ENCODE measurements around the gene LETMD1.

LETMD1 gene

DNA sequence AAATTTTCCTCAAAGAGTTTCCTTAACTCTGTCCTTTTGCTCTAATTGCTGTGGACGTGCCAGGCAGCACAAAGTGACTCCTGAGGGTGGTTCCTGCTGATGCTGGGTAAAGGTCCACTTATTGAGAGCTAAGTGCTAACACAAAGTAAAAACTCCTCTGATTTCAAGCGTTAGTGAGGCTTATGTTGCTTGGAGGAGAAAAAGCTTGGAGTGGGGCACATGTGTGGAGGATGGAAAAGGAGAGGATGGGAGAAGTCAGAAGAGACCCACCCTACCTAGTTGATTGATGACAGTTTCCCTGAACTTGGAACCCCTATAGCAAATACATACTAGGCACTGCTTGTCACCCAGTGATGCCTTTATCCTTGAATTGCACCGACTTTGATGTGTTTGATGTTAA is 11.8 kb upstream of the LETMD1 start:
- no peaks in the 10 kb centered on the region for H3K36me3 ChIP-seq (ENCODE audit: insufficient read depth, low read length)
- no peak overlapping the region for H3K4me3 ChIP-seq (ENCODE audit: low read length, poor library complexity, severe bottlenecking)
- no peaks in the 10 kb centered on the region for H3K79me2 ChIP-seq (ENCODE audit: insufficient read depth, low read length)
- no peaks in the 10 kb centered on the region for H3K9me3 ChIP-seq (ENCODE audit: insufficient read depth, low read depth, low read length)
- TF ChIP-seq, protein P1, sequence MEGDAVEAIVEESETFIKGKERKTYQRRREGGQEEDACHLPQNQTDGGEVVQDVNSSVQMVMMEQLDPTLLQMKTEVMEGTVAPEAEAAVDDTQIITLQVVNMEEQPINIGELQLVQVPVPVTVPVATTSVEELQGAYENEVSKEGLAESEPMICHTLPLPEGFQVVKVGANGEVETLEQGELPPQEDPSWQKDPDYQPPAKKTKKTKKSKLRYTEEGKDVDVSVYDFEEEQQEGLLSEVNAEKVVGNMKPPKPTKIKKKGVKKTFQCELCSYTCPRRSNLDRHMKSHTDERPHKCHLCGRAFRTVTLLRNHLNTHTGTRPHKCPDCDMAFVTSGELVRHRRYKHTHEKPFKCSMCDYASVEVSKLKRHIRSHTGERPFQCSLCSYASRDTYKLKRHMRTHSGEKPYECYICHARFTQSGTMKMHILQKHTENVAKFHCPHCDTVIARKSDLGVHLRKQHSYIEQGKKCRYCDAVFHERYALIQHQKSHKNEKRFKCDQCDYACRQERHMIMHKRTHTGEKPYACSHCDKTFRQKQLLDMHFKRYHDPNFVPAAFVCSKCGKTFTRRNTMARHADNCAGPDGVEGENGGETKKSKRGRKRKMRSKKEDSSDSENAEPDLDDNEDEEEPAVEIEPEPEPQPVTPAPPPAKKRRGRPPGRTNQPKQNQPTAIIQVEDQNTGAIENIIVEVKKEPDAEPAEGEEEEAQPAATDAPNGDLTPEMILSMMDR (conservative IDR thresholded peaks at IDR 0.05; ENCODE audit: low read length) = no peak
- TF ChIP-seq EZH2phosphoT487 (IDR thresholded peaks at IDR 0.05; ENCODE audit: borderline replicate concordance) = no peak
- no peaks in the 10 kb centered on the region for H3K4me1 ChIP-seq (ENCODE audit: insufficient read depth, low read length, poor library complexity, severe bottlenecking)
- no peaks in the 10 kb centered on the region for H3K27me3 ChIP-seq (ENCODE audit: insufficient read depth, low read length, poor library complexity, severe bottlenecking)
- H3K9me2 ChIP-seq (replicated peaks; ENCODE audit: low read depth, low read length) = no peaks in the 10 kb centered on the region
- H3K4me2 ChIP-seq (ENCODE audit: low read depth, low read length, poor library complexity, severe bottlenecking) = no peak overlapping the region
- no peaks in the 10 kb centered on the region for H4K20me1 ChIP-seq (ENCODE audit: insufficient read depth, low read length, poor library complexity, severe bottlenecking)
- H2AFZ ChIP-seq (ENCODE audit: low read length) = no peak overlapping the region
- no peaks in the 10 kb centered on the region for H3F3A ChIP-seq (ENCODE audit: low read depth)
- H3K9ac ChIP-seq (ENCODE audit: low read depth, low read length, poor library complexity, severe bottlenecking) = no peak overlapping the region

DNA sequence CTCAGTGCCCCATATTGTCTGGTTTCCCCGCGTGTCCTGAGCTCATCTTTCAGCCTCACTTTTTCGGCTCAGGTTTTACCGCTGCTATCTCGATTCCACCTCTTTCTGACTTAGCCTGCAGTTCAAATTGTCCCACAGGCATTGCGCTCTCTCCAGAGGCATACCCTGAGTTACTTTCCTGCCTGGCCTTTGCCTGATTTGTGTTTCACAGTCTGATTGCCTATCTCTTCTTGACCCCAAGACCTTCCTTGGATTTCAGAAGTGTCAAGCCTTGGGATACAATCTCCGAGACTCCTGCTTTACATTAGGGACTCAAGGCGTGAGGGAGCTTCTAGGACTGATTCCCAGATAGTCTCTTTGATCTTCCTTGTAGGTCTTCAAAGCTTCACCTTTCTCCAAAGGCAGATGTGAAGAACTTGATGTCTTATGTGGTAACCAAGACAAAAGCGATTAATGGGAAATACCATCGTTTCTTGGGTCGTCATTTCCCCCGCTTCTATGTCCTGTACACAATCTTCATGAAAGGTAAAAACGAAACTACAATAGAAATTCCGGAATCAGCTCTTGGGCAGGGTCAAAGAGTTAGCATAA is 629 bp downstream of the LETMD1 start:
- peaks cover 23% of the 10 kb centered on the region for H3K4me1 ChIP-seq (ENCODE audit: insufficient read depth, low read length, poor library complexity, severe bottlenecking)
- H3K4me2 ChIP-seq (ENCODE audit: low read depth, low read length, poor library complexity, severe bottlenecking) = peak overlapping the region; percentile 93
- H3K9ac ChIP-seq (ENCODE audit: low read depth, low read length, poor library complexity, severe bottlenecking) = peak overlapping the region; percentile 85
- H3K27me3 ChIP-seq (ENCODE audit: insufficient read depth, low read length, poor library complexity, severe bottlenecking) = no peaks in the 10 kb centered on the region
- TF ChIP-seq, protein P1 (conservative IDR thresholded peaks at IDR 0.05; ENCODE audit: low read length) = no peak
- no peak for TF ChIP-seq EZH2phosphoT487 (IDR thresholded peaks at IDR 0.05; ENCODE audit: borderline replicate concordance)
- H3F3A ChIP-seq (ENCODE audit: low read depth) = peaks cover 3% of the 10 kb centered on the region; the same call in 1 of the 2 replicates
- no peaks in the 10 kb centered on the region for H4K20me1 ChIP-seq (ENCODE audit: insufficient read depth, low read length, poor library complexity, severe bottlenecking)
- no peaks in the 10 kb centered on the region for H3K9me3 ChIP-seq (ENCODE audit: insufficient read depth, low read depth, low read length)
- no peaks in the 10 kb centered on the region for H3K36me3 ChIP-seq (ENCODE audit: insufficient read depth, low read length)
- peaks cover 30% of the 10 kb centered on the region for H3K79me2 ChIP-seq (ENCODE audit: insufficient read depth, low read length)
- H2AFZ ChIP-seq (ENCODE audit: low read length) = peak overlapping the region; percentile 95; the same call in 1 of the 2 replicates
- no peaks in the 10 kb centered on the region for H3K9me2 ChIP-seq (replicated peaks; ENCODE audit: low read depth, low read length)
- peak overlapping the region; percentile 89 for H3K4me3 ChIP-seq (ENCODE audit: low read length, poor library complexity, severe bottlenecking)

DNA sequence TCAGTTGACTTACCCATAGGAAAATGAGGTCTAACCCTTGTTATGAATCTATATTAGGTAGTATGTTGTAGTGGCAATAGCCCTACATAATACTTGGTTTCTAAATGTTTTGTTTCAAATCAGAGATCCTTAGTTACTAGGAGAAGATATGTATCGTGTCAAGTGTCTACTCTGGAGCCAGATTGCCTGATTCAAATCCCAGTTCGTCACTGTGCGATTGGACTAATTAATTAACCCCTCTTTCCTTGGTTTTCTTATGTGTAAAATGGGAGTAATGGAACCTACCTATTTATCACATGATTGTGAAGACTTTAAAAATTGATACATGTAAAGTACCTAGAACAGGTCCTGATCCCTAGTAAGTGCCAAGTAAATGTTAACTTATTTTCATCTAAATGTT is 1.4 kb downstream of the LETMD1 start:
- Histone ChIP-seq H2AFZ (ENCODE audit: low read length) (no peak overlapping the region), H3K9me2 (replicated peaks; ENCODE audit: low read depth, low read length) (no peaks in the 10 kb centered on the region), H4K20me1 (ENCODE audit: insufficient read depth, low read length, poor library complexity, severe bottlenecking) (no peaks in the 10 kb centered on the region), H3K9me3 (ENCODE audit: insufficient read depth, low read depth, low read length) (no peaks in the 10 kb centered on the region), H3K4me1 (ENCODE audit: insufficient read depth, low read length, poor library complexity, severe bottlenecking) (peaks cover 23% of the 10 kb centered on the region), H3K36me3 (ENCODE audit: insufficient read depth, low read length) (peaks cover 6% of the 10 kb centered on the region; the same call in 1 of the 2 replicates), H3K4me3 (ENCODE audit: low read length, poor library complexity, severe bottlenecking) (peak overlapping the region; percentile 89), H3K79me2 (ENCODE audit: insufficient read depth, low read length) (peaks cover 30% of the 10 kb centered on the region), H3K9ac (ENCODE audit: low read depth, low read length, poor library complexity, severe bottlenecking) (peak overlapping the region; percentile 85), H3F3A (ENCODE audit: low read depth) (peaks cover 3% of the 10 kb centered on the region; the same call in 1 of the 2 replicates), H3K27me3 (ENCODE audit: insufficient read depth, low read length, poor library complexity, severe bottlenecking) (no peaks in the 10 kb centered on the region), H3K4me2 (ENCODE audit: low read depth, low read length, poor library complexity, severe bottlenecking) (peak overlapping the region; percentile 93)
- TF ChIP-seq EZH2phosphoT487 (IDR thresholded peaks at IDR 0.05; ENCODE audit: borderline replicate concordance) = no peak
- TF ChIP-seq, protein P1 (conservative IDR thresholded peaks at IDR 0.05; ENCODE audit: low read length) = no peak
